Measurements from ENCODE around the gene MLIP. TPM values are rescaled to one million over a fixed set of nuclear protein-coding genes. Genes with fewer than 3 reads are reported as not detected.

The MLIP gene
- total RNA-seq, 2 experiments from 2014 or later, result not detected

DNA sequence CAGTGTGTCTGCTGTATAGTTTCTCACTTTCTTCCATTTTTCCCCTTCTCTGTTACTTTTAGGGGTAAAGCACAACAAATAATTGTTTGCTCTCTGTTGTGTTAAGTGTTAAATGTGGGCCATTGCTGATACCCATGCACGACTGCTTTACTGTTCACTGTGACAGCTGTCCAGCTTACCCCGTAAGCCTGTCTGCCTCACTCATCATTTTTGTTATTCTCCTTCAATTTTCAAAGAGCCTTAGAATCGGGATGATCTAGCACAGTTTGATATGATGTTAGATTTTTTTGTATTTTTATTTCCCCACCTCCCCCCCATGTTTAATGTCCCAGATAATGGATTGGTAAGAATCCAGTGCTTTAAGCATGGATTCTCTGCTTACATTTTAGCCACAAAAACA lies 41.2 kb upstream of the MLIP start:
- POLR2A ChIA-PET, result no interaction called here
- BruUV-seq (replicated peaks), result no TSS peak

DNA sequence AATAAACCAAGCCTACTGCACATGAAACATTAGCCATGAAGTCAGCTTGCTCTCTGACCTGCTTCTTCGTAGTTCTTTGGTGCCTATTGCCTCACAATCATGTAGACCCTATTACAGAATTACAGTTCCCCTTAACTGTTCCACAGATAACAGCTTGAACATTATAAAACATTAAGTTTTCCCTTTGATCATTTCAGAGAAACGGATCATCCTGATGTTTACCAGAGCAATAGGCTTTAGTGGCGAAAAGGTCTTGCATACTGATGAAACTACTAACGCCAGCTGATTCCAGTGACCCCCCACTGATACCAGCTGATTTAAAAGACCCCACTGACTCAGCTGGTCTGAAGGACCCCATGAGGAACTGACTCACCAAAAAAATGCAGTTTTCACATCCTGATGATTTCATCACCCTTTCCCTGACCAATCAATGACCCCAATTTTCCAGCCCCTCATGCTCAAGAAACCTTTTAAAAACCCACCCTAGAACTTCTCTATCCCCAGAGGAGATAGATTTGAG lies 39.4 kb upstream of the MLIP start:
- Histone ChIP-seq H3K27ac (ENCODE audit: low read depth, low read length, poor library complexity, severe bottlenecking) (no peak overlapping the region), H2AFZ (ENCODE audit: low read length) (no peak overlapping the region), H3K4me2 (ENCODE audit: low read length) (no peak overlapping the region), H3K36me3 (ENCODE audit: insufficient read depth, low read length) (no peaks in the 10 kb centered on the region), H3K4me1 (ENCODE audit: insufficient read depth, low read length, poor library complexity, severe bottlenecking) (no peaks in the 10 kb centered on the region), H3K9me2 (ENCODE audit: insufficient read depth, low read length) (no peaks in the 10 kb centered on the region), H3K4me3 (ENCODE audit: low read depth, low read length, poor library complexity, severe bottlenecking) (no peak overlapping the region), H3K79me2 (ENCODE audit: insufficient read depth, low read depth, low read length) (no peaks in the 10 kb centered on the region), H4K20me1 (ENCODE audit: insufficient read depth, low read length) (no peaks in the 10 kb centered on the region), H3K9me3 (ENCODE audit: low read length) (no peaks in the 10 kb centered on the region)
- no peak for TF ChIP-seq EZH2phosphoT487 (IDR thresholded peaks at IDR 0.05; ENCODE audit: borderline replicate concordance, low read depth, low read length)
- TF ChIP-seq, protein P1, sequence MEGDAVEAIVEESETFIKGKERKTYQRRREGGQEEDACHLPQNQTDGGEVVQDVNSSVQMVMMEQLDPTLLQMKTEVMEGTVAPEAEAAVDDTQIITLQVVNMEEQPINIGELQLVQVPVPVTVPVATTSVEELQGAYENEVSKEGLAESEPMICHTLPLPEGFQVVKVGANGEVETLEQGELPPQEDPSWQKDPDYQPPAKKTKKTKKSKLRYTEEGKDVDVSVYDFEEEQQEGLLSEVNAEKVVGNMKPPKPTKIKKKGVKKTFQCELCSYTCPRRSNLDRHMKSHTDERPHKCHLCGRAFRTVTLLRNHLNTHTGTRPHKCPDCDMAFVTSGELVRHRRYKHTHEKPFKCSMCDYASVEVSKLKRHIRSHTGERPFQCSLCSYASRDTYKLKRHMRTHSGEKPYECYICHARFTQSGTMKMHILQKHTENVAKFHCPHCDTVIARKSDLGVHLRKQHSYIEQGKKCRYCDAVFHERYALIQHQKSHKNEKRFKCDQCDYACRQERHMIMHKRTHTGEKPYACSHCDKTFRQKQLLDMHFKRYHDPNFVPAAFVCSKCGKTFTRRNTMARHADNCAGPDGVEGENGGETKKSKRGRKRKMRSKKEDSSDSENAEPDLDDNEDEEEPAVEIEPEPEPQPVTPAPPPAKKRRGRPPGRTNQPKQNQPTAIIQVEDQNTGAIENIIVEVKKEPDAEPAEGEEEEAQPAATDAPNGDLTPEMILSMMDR (conservative IDR thresholded peaks at IDR 0.05; ENCODE audit: low read length), result no peak
- DNase-seq (ENCODE audit: low spot score), result no peak
- POLR2A ChIA-PET, result interaction anchor here (0.8 to 1.0 kb wide), 2 partner anchors 115 to 116 kb away, joined by 3 to 4 read pairs; no protein-coding TSS in a partner anchor
- CTCF ChIA-PET (ENCODE audit: unreplicated experiment), result no interaction called here
- intact Hi-C loops (cut with micrococcal nuclease; ENCODE audit: unreplicated experiment), result no loop called here
- no TSS peak for BruUV-seq (replicated peaks)

More for the DNA sequence above, 41.2 kb upstream of the MLIP start:
- Histone ChIP-seq H3K4me1 (ENCODE audit: insufficient read depth, low read length, poor library complexity, severe bottlenecking) (no peaks in the 10 kb centered on the region), H2AFZ (ENCODE audit: low read length) (no peak overlapping the region), H3K4me2 (ENCODE audit: low read length) (no peak overlapping the region), H3K27ac (ENCODE audit: low read depth, low read length, poor library complexity, severe bottlenecking) (no peak overlapping the region), H3K9me2 (ENCODE audit: insufficient read depth, low read length) (no peaks in the 10 kb centered on the region), H3K79me2 (ENCODE audit: insufficient read depth, low read depth, low read length) (no peaks in the 10 kb centered on the region), H3K36me3 (ENCODE audit: insufficient read depth, low read length) (no peaks in the 10 kb centered on the region), H3K9me3 (ENCODE audit: low read length) (no peaks in the 10 kb centered on the region), H3K4me3 (ENCODE audit: low read depth, low read length, poor library complexity, severe bottlenecking) (no peak overlapping the region), H4K20me1 (ENCODE audit: insufficient read depth, low read length) (no peaks in the 10 kb centered on the region)
- DNase-seq (ENCODE audit: low spot score), result no peak
- TF ChIP-seq, protein P1 (conservative IDR thresholded peaks at IDR 0.05; ENCODE audit: low read length), result no peak
- intact Hi-C loops (cut with micrococcal nuclease; ENCODE audit: unreplicated experiment), result no loop called here
- CTCF ChIA-PET (ENCODE audit: unreplicated experiment), result no interaction called here

DNA sequence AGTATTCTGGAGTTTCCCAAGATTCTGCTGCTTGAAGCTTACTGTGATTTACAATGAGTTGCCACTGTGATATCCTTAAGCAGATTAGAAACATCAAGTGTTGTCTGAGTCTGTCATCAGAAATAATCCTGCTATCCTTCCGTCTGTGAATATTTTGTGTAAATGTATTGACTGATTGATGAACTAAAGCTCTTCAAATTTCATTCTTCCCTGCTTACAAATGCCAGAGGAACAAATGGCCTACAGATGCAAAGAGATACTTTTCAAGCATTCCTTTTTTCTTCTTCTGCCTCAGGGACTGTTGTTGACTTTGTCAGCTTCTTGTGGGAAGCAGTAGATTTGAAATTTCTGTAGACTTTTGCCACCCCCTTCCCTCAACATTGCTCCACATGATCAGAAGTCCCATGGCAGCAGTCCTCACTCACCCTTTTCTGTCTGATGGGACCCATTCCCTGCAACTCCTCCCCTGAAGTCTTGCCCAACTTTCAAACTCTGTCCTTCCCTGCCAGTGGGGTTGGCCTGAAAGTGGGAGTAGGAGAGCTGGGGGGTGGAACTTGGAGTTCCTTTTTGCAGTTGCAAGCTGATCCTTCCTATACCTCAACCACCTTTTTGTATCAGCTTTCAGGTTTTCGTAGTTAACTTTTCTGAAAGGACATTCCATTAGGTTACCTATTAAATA lies 38.5 kb upstream of the MLIP start:
- H3K27ac ChIP-seq (ENCODE audit: low read depth, low read length, poor library complexity, severe bottlenecking), result no peak overlapping the region
- no peaks in the 10 kb centered on the region for H3K36me3 ChIP-seq (ENCODE audit: insufficient read depth, low read length)
- no peaks in the 10 kb centered on the region for H3K9me2 ChIP-seq (ENCODE audit: insufficient read depth, low read length)
- intact Hi-C loops (cut with micrococcal nuclease; ENCODE audit: unreplicated experiment), result no loop called here
- no peaks in the 10 kb centered on the region for H4K20me1 ChIP-seq (ENCODE audit: insufficient read depth, low read length)
- ChIA-PET POLR2A (interaction anchor here (1.0 kb wide), 1 partner anchor 115 kb away, joined by 3 read pairs; no protein-coding TSS in a partner anchor), CTCF (ENCODE audit: unreplicated experiment) (no interaction called here)
- TF ChIP-seq, protein P1 (conservative IDR thresholded peaks at IDR 0.05; ENCODE audit: low read length), result no peak
- no peak for TF ChIP-seq EZH2phosphoT487 (IDR thresholded peaks at IDR 0.05; ENCODE audit: borderline replicate concordance, low read depth, low read length)
- H3K4me2 ChIP-seq (ENCODE audit: low read length), result no peak overlapping the region
- no peaks in the 10 kb centered on the region for H3K9me3 ChIP-seq (ENCODE audit: low read length)
- no TSS peak for BruUV-seq (replicated peaks)
- H3K4me1 ChIP-seq (ENCODE audit: insufficient read depth, low read length, poor library complexity, severe bottlenecking), result no peaks in the 10 kb centered on the region
- no peak overlapping the region for H3K4me3 ChIP-seq (ENCODE audit: low read depth, low read length, poor library complexity, severe bottlenecking)
- no peak overlapping the region for H2AFZ ChIP-seq (ENCODE audit: low read length)
- DNase-seq (ENCODE audit: low spot score), result no peak
- H3K79me2 ChIP-seq (ENCODE audit: insufficient read depth, low read depth, low read length), result no peaks in the 10 kb centered on the region
